ENCODE results near the gene FUOM. TPM values are rescaled to one million over a fixed set of nuclear protein-coding genes. Genes with fewer than 3 reads are reported as not detected.
A peak's percentile ranks its signal among the peaks of the same experiment; 100 is the strongest.

FUOM gene
- total RNA-seq, 4 donors from 2014 or later, result 7.9 to 12.2 (median 10.5) TPM

- intact Hi-C loops (cut with DNase I), result loop anchor here (5.0 kb wide), 1 partner anchor 63 kb away; no protein-coding TSS in a partner anchor
- Histone ChIP-seq H3K4me3 (no peak overlapping the region), H3K27ac (replicated peaks in 1 of 4) (no peak overlapping the region), H3K9me3 (no peaks in the 10 kb centered on the region), H3K27me3 (no peaks in the 10 kb centered on the region), H3K4me1 (peaks cover 23 to 51% (median 42%) of the 10 kb centered on the region in 4 donors), H3K36me3 (peaks cover 1 to 9% (median 5%) of the 10 kb centered on the region in 4 donors)
- WGBS, result 82% methylated on average over 12 of the region's 12 CpGs
- DNase-seq (ENCODE audit: extremely low spot score), result no peak
- TF ChIP-seq POLR2A (IDR thresholded peaks at IDR 0.05; ENCODE audit: low read depth), result no peak
- no peak for TF ChIP-seq CTCF (IDR thresholded peaks at IDR 0.05)
- no peak for TF ChIP-seq POLR2AphosphoS5 (IDR thresholded peaks at IDR 0.05)
- no peak for TF ChIP-seq EP300 (IDR thresholded peaks at IDR 0.05)
Measured at GRCh38 chr10:133375357-133376115, 17.7 kb upstream of the FUOM start.

- Histone ChIP-seq H3K4me1 (peaks cover 16 to 37% (median 30%) of the 10 kb centered on the region in 4 donors), H3K4me3 (peak within 1 kb of the TSS; percentile 76 to 97 (median 80))
- 3% methylated on average over 23 of the region's 89 CpGs for WGBS
Measured at GRCh38 chr10:133373174-133374090, 15.6 kb upstream of the FUOM start, which contains the start of gene ECHS1. TSS of gene ECHS1 (minus strand) at chr10:133373354. CDS start at chr10:133373333, 21 bp downstream.

GRCh38 chr10:133372507-133372906, 14.7 kb upstream of the FUOM start:
- no peak for DNase-seq (ENCODE audit: extremely low spot score)
- H3K4me3 ChIP-seq, result peak overlapping the region; percentile 76 to 97 (median 80)
- peaks cover 12 to 28% (median 22%) of the 10 kb centered on the region in 4 donors for H3K4me1 ChIP-seq
- peak overlapping the region in 1 of 4 donors; percentile 95 for H3K27ac ChIP-seq (replicated peaks in 1 of 4)
- 54% methylated on average over 9 of the region's 20 CpGs for WGBS
- no peaks in the 10 kb centered on the region for H3K9me3 ChIP-seq
- H3K36me3 ChIP-seq, result peaks cover 21 to 40% (median 32%) of the 10 kb centered on the region in 4 donors
- H3K27me3 ChIP-seq, result no peaks in the 10 kb centered on the region
- TF ChIP-seq CTCF (IDR thresholded peaks at IDR 0.05) (no peak), POLR2AphosphoS5 (IDR thresholded peaks at IDR 0.05) (no peak), POLR2A (IDR thresholded peaks at IDR 0.05; ENCODE audit: low read depth) (no peak), EP300 (IDR thresholded peaks at IDR 0.05) (no peak)
- intact Hi-C loops (cut with DNase I), result loop anchor here (5.0 kb wide), 1 partner anchor 45 kb away; no protein-coding TSS in a partner anchor

More at GRCh38 chr10:133373174-133374090, 15.6 kb upstream of the FUOM start, which contains the start of gene ECHS1:
- Histone ChIP-seq H3K27ac (replicated peaks in 1 of 4) (peak within 1 kb of the TSS; percentile 86 to 95 (median 91)), H3K27me3 (no peaks in the 10 kb centered on the region), H3K9me3 (no peaks in the 10 kb centered on the region), H3K36me3 (peaks cover 20 to 30% (median 26%) of the 10 kb centered on the region in 4 donors)
- peak; percentile 97 for DNase-seq (ENCODE audit: extremely low spot score)
- TF ChIP-seq POLR2A (IDR thresholded peaks at IDR 0.05; ENCODE audit: low read depth), result peak; percentile 26
- TF ChIP-seq POLR2AphosphoS5 (IDR thresholded peaks at IDR 0.05), result peak; percentile 61 to 70
- no peak for TF ChIP-seq EP300 (IDR thresholded peaks at IDR 0.05)
- intact Hi-C loops (cut with DNase I), result loop anchor here (5.0 kb wide), 1 partner anchor 46 kb away; no protein-coding TSS in a partner anchor

- H3K27me3 ChIP-seq, result no peaks in the 10 kb centered on the region
- intact Hi-C loops (cut with DNase I), result loop anchor here (5.0 kb wide), 1 partner anchor 43 kb away; no protein-coding TSS in a partner anchor
- no peak overlapping the region for H3K27ac ChIP-seq (replicated peaks in 1 of 4)
- TF ChIP-seq POLR2A (IDR thresholded peaks at IDR 0.05; ENCODE audit: low read depth) (no peak), EP300 (IDR thresholded peaks at IDR 0.05) (no peak), CTCF (IDR thresholded peaks at IDR 0.05) (no peak), POLR2AphosphoS5 (IDR thresholded peaks at IDR 0.05) (no peak)
- peaks cover 39 to 61% (median 53%) of the 10 kb centered on the region in 4 donors for H3K36me3 ChIP-seq
- H3K4me3 ChIP-seq, result no peak overlapping the region
- no peaks in the 10 kb centered on the region for H3K9me3 ChIP-seq
- WGBS, result 94% methylated on average over 24 of the region's 24 CpGs
- peaks cover 12 to 25% (median 18%) of the 10 kb centered on the region in 4 donors for H3K4me1 ChIP-seq
- no peak for DNase-seq (ENCODE audit: extremely low spot score)
Measured at GRCh38 chr10:133370030-133370786, 12.4 kb upstream of the FUOM start.

All from esophagus muscularis mucosa (tissue), 4 donors.